ENCODE results near the gene UTS2R.
"Not testable (repeated sequence)": the region's sequence is repeated elsewhere in the genome, so short reads cannot be mapped to it uniquely, and the experiment has no call there.

Gene UTS2R

GRCh38 chr17:82358465-82359350 lies 12.9 kb upstream of the UTS2R start, which contains the start of gene TEX19 (continued):
- TF ChIP-seq ZNF76 (tag by site-specific recombination; IDR thresholded peaks at IDR 0.05; ENCODE audit: borderline replicate concordance, low read depth) (peak; percentile 96), ZNF366 (tag by site-specific recombination; conservative IDR thresholded peaks at IDR 0.05) (peak; percentile 58), ZNF2 (tag by site-specific recombination; IDR thresholded peaks at IDR 0.05) (0 out of 2 replicates have a peak, but pooled peaks have one; percentile 16), HIC1 (tag by site-specific recombination; IDR thresholded peaks at IDR 0.05) (peak; percentile 99), SETDB1 (IDR thresholded peaks at IDR 0.05; ENCODE audit: insufficient read length, low read length) (peak; percentile 84), SP7 (tag by site-specific recombination; IDR thresholded peaks at IDR 0.05) (peak; percentile 42; the same call in 1 of the 2 replicates), KLF17 (tag by site-specific recombination; IDR thresholded peaks at IDR 0.05) (0 out of 2 replicates have a peak, but pooled peaks have one; percentile 35), SCRT1 (tag by site-specific recombination; IDR thresholded peaks at IDR 0.05; ENCODE audit: borderline replicate concordance) (peak; percentile 55; the same call in 1 of the 2 replicates), EGR2 (tag by site-specific recombination; IDR thresholded peaks at IDR 0.05; ENCODE audit: low read depth) (no peak), ZNF747 (tag by site-specific recombination; IDR thresholded peaks at IDR 0.05) (no peak)

GRCh38 chr17:82359451-82360074 lies 12.0 kb upstream of the UTS2R start:
- TF ChIP-seq PRDM1 (tag by site-specific recombination; IDR thresholded peaks at IDR 0.05), result peak; percentile 62
- POLR2A ChIA-PET, result interaction anchor here (0.6 to 1.3 kb wide), 4 partner anchors 15 to 382 kb away, joined by 3 to 5 read pairs (median 4); no protein-coding TSS in a partner anchor
- H3K9me3 ChIP-seq (ENCODE audit: control insufficient read depth, insufficient read depth, low read depth, low read length); H3K4me3 ChIP-seq (ENCODE audit: low read depth, low read length); H3K36me3 ChIP-seq (ENCODE audit: control insufficient read depth in 2 of 2, insufficient read depth in 1 of 2, low read length in 2 of 2); CTCF ChIA-PET; H3K27ac ChIP-seq (ENCODE audit: extremely low read depth, low read depth, low read length); H3K4me1 ChIP-seq (ENCODE audit: control insufficient read depth, insufficient read depth, low read length): not testable (repeated sequence)

- ChIA-PET CTCF (interaction anchor here (0.5 to 2.6 kb wide), 5 partner anchors 8 to 126 kb away, joined by 3 to 15 read pairs (median 3); no protein-coding TSS in a partner anchor), POLR2A (no interaction called here)
- Histone ChIP-seq H3K4me3 (ENCODE audit: low read depth, low read length) (no peak overlapping the region), H3K9me3 (ENCODE audit: control insufficient read depth, insufficient read depth, low read depth, low read length) (no peaks in the 10 kb centered on the region), H3K4me1 (ENCODE audit: control insufficient read depth, insufficient read depth, low read length) (peaks cover under 1% of the 10 kb centered on the region; the same call in 1 of the 2 replicates), H3K27ac (ENCODE audit: extremely low read depth, low read depth, low read length) (no peak overlapping the region), H3K36me3 (ENCODE audit: control insufficient read depth in 2 of 2, insufficient read depth in 1 of 2, low read length in 2 of 2) (no peaks in the 10 kb centered on the region)
- TF ChIP-seq ZNF837 (tag by site-specific recombination; IDR thresholded peaks at IDR 0.05), result no peak
- TF ChIP-seq REPIN1 (tag by site-specific recombination; IDR thresholded peaks at IDR 0.05; ENCODE audit: low read depth), result no peak
- TF ChIP-seq GLIS2 (tag by site-specific recombination; IDR thresholded peaks at IDR 0.05), result no peak
- TF ChIP-seq INSM2 (tag by site-specific recombination; IDR thresholded peaks at IDR 0.05), result no peak
- no peak for TF ChIP-seq ZNF555 (tag by site-specific recombination; conservative IDR thresholded peaks at IDR 0.05)
- no peak for TF ChIP-seq KLF16 (tag by site-specific recombination; IDR thresholded peaks at IDR 0.05)
- no peak for TF ChIP-seq ZNF529 (tag by site-specific recombination; IDR thresholded peaks at IDR 0.05; ENCODE audit: insufficient replicate concordance)
- TF ChIP-seq ZNF560 (tag by site-specific recombination; IDR thresholded peaks at IDR 0.05; ENCODE audit: borderline replicate concordance), result no peak
- no peak for TF ChIP-seq ZNF747 (tag by site-specific recombination; IDR thresholded peaks at IDR 0.05)
- no peak for TF ChIP-seq TCF7L2 (IDR thresholded peaks at IDR 0.05; ENCODE audit: borderline replicate concordance, low read depth, low read length)
- no peak for TF ChIP-seq ZNF623 (tag by site-specific recombination; IDR thresholded peaks at IDR 0.05)
- TF ChIP-seq PATZ1 (tag by site-specific recombination; IDR thresholded peaks at IDR 0.05), result no peak
- no peak for TF ChIP-seq ZNF24 (tag by site-specific recombination; IDR thresholded peaks at IDR 0.05)
These were observed 9.5 kb upstream of the UTS2R start for GRCh38 chr17:82361885-82362633.
